HL-60 (cell line): ENCODE measurements around the gene DNMT3L.

Source experiments
- DNase-seq, 2 experiments: peaks; one replicate each; pipeline ENCODE4 v3.0.0-alpha.2; 2010 to 2020; ENCODE audit warnings: low read depth in 1 of 2, low spot score in 1 of 2
- H3K27ac ChIP-seq: fragments of 250-450 bp; sonication (Bioruptor Pico); replicated peaks from 2 replicates; pipeline ENCODE4 v1.5.1; 2020; ENCODE audit warnings: mild to moderate bottlenecking, moderate library complexity
- H3K27me3 ChIP-seq: fragments of 250-450 bp; sonication (Bioruptor Pico); 2 replicates; pipeline ENCODE4 v1.5.1; 2021; ENCODE audit warnings: mild to moderate bottlenecking, moderate library complexity; ENCODE audit not compliant: insufficient read depth, poor library complexity, severe bottlenecking
- H3K4me3 ChIP-seq: replicated peaks from 2 replicates; pipeline ENCODE4 v1.5.1; 2011; ENCODE audit warnings: mild to moderate bottlenecking, control low read depth, low read length; ENCODE audit not compliant: insufficient read depth
- GABPA ChIP-seq: IDR thresholded peaks from 2 replicates; pipeline ENCODE4 v1.6.1; 2012; ENCODE audit warnings: low read depth
- POLR2AphosphoS5 ChIP-seq: IDR thresholded peaks from 2 replicates; pipeline ENCODE4 v1.6.1; 2012; ENCODE audit warnings: low read depth
- SPI1 ChIP-seq: IDR thresholded peaks from 2 replicates; pipeline ENCODE4 v1.6.1; 2012; ENCODE audit warnings: low read depth, mild to moderate bottlenecking, borderline replicate concordance
- TF ChIP-seq, protein P1 (sequence below): IDR thresholded peaks from one replicate; pipeline ENCODE4 v1.5.1; 2011; ENCODE audit warnings: low read length, control low read depth, inconsistent platforms; ENCODE audit not compliant: insufficient read depth
- TF ChIP-seq, protein P2 (sequence below): IDR thresholded peaks from 2 replicates; pipeline ENCODE4 v1.6.1; 2012; ENCODE audit warnings: low read depth; ENCODE audit not compliant: insufficient replicate concordance

Gene DNMT3L

DNA sequence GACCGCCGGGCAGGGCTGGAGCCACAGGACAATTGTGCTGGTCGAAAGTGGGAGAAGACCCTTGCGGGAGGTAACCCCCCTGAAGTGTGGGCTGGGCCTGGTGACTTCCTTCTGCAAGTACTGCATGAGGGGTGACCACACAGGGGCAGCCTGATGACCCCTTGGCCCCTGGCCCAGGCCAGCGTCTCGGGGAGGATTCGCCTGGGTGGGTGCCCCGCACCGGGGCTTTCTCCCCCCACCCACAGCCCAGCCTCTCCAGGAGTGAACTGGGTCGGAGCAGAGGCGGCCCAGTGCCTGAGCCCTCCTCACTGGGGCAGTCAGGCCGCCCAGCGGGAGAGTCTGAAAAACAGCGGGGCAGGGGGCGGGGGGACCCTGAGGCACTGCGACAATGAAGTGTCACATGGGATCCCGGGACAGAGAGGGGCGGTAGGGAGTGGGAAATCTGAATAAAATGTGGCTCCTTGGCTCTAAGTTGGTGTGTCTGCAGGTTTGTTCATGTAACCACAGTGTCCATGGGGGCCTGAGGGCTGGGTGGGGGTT is 1.6 kb upstream of the DNMT3L start:
- DNase-seq = no peak
- TF ChIP-seq GABPA (no peak), SPI1 (no peak), POLR2AphosphoS5 (no peak)
- TF ChIP-seq, protein P1, sequence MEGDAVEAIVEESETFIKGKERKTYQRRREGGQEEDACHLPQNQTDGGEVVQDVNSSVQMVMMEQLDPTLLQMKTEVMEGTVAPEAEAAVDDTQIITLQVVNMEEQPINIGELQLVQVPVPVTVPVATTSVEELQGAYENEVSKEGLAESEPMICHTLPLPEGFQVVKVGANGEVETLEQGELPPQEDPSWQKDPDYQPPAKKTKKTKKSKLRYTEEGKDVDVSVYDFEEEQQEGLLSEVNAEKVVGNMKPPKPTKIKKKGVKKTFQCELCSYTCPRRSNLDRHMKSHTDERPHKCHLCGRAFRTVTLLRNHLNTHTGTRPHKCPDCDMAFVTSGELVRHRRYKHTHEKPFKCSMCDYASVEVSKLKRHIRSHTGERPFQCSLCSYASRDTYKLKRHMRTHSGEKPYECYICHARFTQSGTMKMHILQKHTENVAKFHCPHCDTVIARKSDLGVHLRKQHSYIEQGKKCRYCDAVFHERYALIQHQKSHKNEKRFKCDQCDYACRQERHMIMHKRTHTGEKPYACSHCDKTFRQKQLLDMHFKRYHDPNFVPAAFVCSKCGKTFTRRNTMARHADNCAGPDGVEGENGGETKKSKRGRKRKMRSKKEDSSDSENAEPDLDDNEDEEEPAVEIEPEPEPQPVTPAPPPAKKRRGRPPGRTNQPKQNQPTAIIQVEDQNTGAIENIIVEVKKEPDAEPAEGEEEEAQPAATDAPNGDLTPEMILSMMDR = no peak
- TF ChIP-seq, protein P2, sequence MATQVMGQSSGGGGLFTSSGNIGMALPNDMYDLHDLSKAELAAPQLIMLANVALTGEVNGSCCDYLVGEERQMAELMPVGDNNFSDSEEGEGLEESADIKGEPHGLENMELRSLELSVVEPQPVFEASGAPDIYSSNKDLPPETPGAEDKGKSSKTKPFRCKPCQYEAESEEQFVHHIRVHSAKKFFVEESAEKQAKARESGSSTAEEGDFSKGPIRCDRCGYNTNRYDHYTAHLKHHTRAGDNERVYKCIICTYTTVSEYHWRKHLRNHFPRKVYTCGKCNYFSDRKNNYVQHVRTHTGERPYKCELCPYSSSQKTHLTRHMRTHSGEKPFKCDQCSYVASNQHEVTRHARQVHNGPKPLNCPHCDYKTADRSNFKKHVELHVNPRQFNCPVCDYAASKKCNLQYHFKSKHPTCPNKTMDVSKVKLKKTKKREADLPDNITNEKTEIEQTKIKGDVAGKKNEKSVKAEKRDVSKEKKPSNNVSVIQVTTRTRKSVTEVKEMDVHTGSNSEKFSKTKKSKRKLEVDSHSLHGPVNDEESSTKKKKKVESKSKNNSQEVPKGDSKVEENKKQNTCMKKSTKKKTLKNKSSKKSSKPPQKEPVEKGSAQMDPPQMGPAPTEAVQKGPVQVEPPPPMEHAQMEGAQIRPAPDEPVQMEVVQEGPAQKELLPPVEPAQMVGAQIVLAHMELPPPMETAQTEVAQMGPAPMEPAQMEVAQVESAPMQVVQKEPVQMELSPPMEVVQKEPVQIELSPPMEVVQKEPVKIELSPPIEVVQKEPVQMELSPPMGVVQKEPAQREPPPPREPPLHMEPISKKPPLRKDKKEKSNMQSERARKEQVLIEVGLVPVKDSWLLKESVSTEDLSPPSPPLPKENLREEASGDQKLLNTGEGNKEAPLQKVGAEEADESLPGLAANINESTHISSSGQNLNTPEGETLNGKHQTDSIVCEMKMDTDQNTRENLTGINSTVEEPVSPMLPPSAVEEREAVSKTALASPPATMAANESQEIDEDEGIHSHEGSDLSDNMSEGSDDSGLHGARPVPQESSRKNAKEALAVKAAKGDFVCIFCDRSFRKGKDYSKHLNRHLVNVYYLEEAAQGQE = no peak
- H3K4me3 ChIP-seq = no peak overlapping the region
- H3K27me3 ChIP-seq = no peaks in the 10 kb centered on the region
- H3K27ac ChIP-seq = no peak overlapping the region

DNA sequence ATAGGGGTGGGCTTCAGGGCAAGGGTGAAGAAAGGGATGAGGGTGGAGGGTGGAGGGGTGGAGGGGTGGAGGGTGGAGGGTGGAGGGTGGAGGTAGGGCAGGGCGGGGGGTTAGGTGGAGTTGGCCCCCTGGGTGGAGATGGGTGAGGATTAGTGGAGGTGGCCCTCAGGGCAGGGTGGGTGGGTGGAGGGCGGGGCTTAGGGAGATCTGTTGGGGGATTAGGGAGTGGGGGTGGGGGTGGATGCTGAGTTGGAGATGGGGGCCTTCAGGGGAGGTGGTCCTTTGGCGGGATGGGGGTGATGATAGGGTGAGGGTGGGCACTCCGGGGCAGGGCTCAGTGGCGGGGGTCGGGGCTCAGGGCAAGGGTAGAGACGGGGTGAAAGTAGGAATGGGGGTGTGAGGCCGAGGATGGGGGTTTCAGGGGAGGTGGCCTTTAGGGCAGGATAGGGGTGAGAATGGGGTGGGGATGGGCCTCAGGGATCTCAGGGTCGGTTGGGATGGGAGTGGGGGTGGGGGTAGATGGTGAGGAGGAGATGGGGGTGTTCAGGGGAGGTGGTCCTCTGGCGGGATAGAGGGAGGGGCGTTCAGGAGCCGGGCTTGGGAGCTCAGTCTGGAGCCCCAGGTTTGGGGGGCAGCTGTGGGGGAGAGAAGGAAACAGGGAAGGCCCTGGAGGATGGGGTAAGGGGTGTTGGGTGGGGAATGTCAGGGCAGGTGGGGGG is 800 bp upstream of the DNMT3L start:
- DNase-seq = no peak
- Histone ChIP-seq H3K27me3 (no peaks in the 10 kb centered on the region), H3K4me3 (no peak overlapping the region), H3K27ac (no peak overlapping the region)
- TF ChIP-seq, protein P1 = no peak
- TF ChIP-seq, protein P2 = no peak
- TF ChIP-seq SPI1 (no peak), GABPA (no peak), POLR2AphosphoS5 (no peak)

DNA sequence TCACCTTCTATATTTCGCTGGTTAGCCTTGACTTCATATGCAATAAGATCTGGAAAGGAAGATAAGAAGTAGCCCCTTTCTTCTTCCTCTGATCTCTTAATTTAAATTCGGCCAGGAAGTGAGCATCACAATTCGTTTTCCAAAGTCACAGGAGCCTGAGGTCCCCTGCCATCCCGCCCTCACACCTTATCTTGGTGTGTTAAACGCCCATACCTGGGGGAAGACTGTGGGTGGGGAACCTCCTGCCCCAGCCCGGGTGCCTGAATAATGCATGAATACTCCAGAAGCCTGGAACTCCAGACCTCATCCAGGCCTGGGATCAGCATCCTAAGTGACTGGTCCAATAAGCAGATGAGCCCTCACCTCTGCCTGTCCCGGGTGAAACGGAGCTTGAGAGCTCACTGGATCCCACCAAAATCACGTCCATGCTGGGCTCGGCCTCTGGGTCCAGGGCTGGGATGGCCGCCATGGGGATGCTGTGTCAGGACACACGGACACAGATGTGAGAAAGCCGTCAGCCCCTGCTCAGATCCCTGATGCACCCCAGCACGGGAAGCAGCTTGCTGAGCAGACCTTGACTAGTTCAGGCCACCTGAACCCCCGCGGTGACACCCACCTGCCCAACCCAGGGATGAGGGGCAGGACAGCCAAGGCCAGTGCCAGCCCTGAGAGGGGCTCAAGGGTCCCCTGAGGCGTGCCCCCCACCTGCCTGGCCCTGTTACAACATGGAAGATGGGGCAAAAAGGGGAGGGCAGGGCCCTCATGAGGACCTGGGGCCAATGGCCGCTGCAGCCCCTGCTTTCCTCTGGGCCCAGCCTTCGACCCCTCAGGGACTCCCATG is 686 bp downstream of the DNMT3L start:
- TF ChIP-seq, protein P1 = no peak
- TF ChIP-seq SPI1 (no peak), POLR2AphosphoS5 (no peak), GABPA (no peak)
- TF ChIP-seq, protein P2 = no peak
- Histone ChIP-seq H3K4me3 (no peak overlapping the region), H3K27ac (no peak overlapping the region), H3K27me3 (no peaks in the 10 kb centered on the region)
- no peak for DNase-seq
